ENCODE measurements around the gene SPATA6.

- TF ChIP-seq CTCF (conservative IDR thresholded peaks at IDR 0.05; ENCODE audit: low read depth, low read length) = no peak
- no peak for TF ChIP-seq EZH2 (IDR thresholded peaks at IDR 0.05; ENCODE audit: borderline replicate concordance, low read depth, low read length, poor library complexity, severe bottlenecking)
Observed at GRCh38 chr1:48329905-48330304, 142.1 kb downstream of the SPATA6 start.
